ENCODE measurements around the gene MAEA. TPM values are rescaled to one million over a fixed set of nuclear protein-coding genes. Genes with fewer than 3 reads are reported as not detected.

Gene MAEA
- total RNA-seq, 2 donors from 2014 or later = 46.9 to 75.8 TPM

GRCh38 chr4:1337951-1338751 lies 48.5 kb downstream of the MAEA start:
- H3K9me3 ChIP-seq (ENCODE audit: control insufficient read depth, low read length, poor library complexity, severe bottlenecking) = no peaks in the 10 kb centered on the region
- Mint-ChIP-seq H3K27ac (peak overlapping the region; percentile 75), H3K36me3 (ENCODE audit: low read depth) (peaks cover 11% of the 10 kb centered on the region), H3K27me3 (no peaks in the 10 kb centered on the region), H3K4me3 (no peak overlapping the region), H3K4me1 (peaks cover 2% of the 10 kb centered on the region)
- no peak for DNase-seq
- ATAC-seq = no peak

- H3K27me3 Mint-ChIP-seq = no peaks in the 10 kb centered on the region
- no peak for DNase-seq
- H3K36me3 Mint-ChIP-seq (ENCODE audit: low read depth) = peaks cover 11% of the 10 kb centered on the region
- no peaks in the 10 kb centered on the region for H3K9me3 ChIP-seq (ENCODE audit: control insufficient read depth, low read length, poor library complexity, severe bottlenecking)
- no peak for ATAC-seq
- H3K4me1 Mint-ChIP-seq = peaks cover 2% of the 10 kb centered on the region
- H3K4me3 Mint-ChIP-seq = no peak overlapping the region
- H3K27ac Mint-ChIP-seq = no peak overlapping the region
Measured at GRCh38 chr4:1338752-1339414, 49.2 kb downstream of the MAEA start.

- no peak overlapping the region for H3K27ac Mint-ChIP-seq
- ATAC-seq (no peak), DNase-seq (no peak)
- no peaks in the 10 kb centered on the region for H3K27me3 Mint-ChIP-seq
- no peak overlapping the region for H3K4me3 Mint-ChIP-seq
- no peaks in the 10 kb centered on the region for H3K9me3 ChIP-seq (ENCODE audit: control insufficient read depth, low read length, poor library complexity, severe bottlenecking)
- H3K4me1 Mint-ChIP-seq = peaks cover 5% of the 10 kb centered on the region
- H3K36me3 Mint-ChIP-seq (ENCODE audit: low read depth) = peaks cover 11% of the 10 kb centered on the region
Measured at GRCh38 chr4:1339489-1339888, 49.8 kb downstream of the MAEA start.

GRCh38 chr4:1340181-1340747 lies 50.6 kb downstream of the MAEA start:
- Mint-ChIP-seq H3K27ac (peak overlapping the region; percentile 63), H3K4me3 (peak overlapping the region; percentile 53), H3K36me3 (ENCODE audit: low read depth) (peaks cover 11% of the 10 kb centered on the region), H3K27me3 (no peaks in the 10 kb centered on the region), H3K4me1 (peaks cover 10% of the 10 kb centered on the region)
- ATAC-seq (no peak), DNase-seq (no peak)
- H3K9me3 ChIP-seq (ENCODE audit: control insufficient read depth, low read length, poor library complexity, severe bottlenecking) = no peaks in the 10 kb centered on the region

- peak overlapping the region; percentile 53 for H3K4me3 Mint-ChIP-seq
- H3K36me3 Mint-ChIP-seq (ENCODE audit: low read depth) = peaks cover 11% of the 10 kb centered on the region
- H3K27me3 Mint-ChIP-seq = no peaks in the 10 kb centered on the region
- ATAC-seq = no peak
- peak overlapping the region; percentile 63 for H3K27ac Mint-ChIP-seq
- peaks cover 13% of the 10 kb centered on the region for H3K4me1 Mint-ChIP-seq
- no peaks in the 10 kb centered on the region for H3K9me3 ChIP-seq (ENCODE audit: control insufficient read depth, low read length, poor library complexity, severe bottlenecking)
- DNase-seq = no peak
Measured at GRCh38 chr4:1340861-1341260, 51.2 kb downstream of the MAEA start.

- ATAC-seq = no peak
- DNase-seq = no peak
- H3K27me3 Mint-ChIP-seq = no peaks in the 10 kb centered on the region
- peaks cover 11% of the 10 kb centered on the region for H3K36me3 Mint-ChIP-seq (ENCODE audit: low read depth)
- no peaks in the 10 kb centered on the region for H3K9me3 ChIP-seq (ENCODE audit: control insufficient read depth, low read length, poor library complexity, severe bottlenecking)
- H3K4me3 Mint-ChIP-seq = no peak overlapping the region
- peak overlapping the region; percentile 63 for H3K27ac Mint-ChIP-seq
- H3K4me1 Mint-ChIP-seq = peaks cover 14% of the 10 kb centered on the region
Measured at GRCh38 chr4:1342003-1342402, 52.3 kb downstream of the MAEA start.

- H3K9me3 ChIP-seq (ENCODE audit: control insufficient read depth, low read length, poor library complexity, severe bottlenecking) = no peaks in the 10 kb centered on the region
- ATAC-seq (no peak), DNase-seq (no peak)
- H3K36me3 Mint-ChIP-seq (ENCODE audit: low read depth) = peaks cover 2% of the 10 kb centered on the region
- H3K4me3 Mint-ChIP-seq = peak overlapping the region; percentile 71
- H3K27me3 Mint-ChIP-seq = no peaks in the 10 kb centered on the region
- peaks cover 20% of the 10 kb centered on the region for H3K4me1 Mint-ChIP-seq
- H3K27ac Mint-ChIP-seq = peak overlapping the region; percentile 92
Measured at GRCh38 chr4:1344696-1345095, 55.0 kb downstream of the MAEA start.

- peaks cover 26% of the 10 kb centered on the region for H3K4me1 Mint-ChIP-seq
- H3K27me3 Mint-ChIP-seq = no peaks in the 10 kb centered on the region
- ATAC-seq = peak; percentile 29
- peak overlapping the region; percentile 98 for H3K4me3 Mint-ChIP-seq
- DNase-seq = peak; percentile 33 to 37 (median 37)
- peak overlapping the region; percentile 92 for H3K27ac Mint-ChIP-seq
- no peaks in the 10 kb centered on the region for H3K36me3 Mint-ChIP-seq (ENCODE audit: low read depth)
- no peaks in the 10 kb centered on the region for H3K9me3 ChIP-seq (ENCODE audit: control insufficient read depth, low read length, poor library complexity, severe bottlenecking)
Measured at GRCh38 chr4:1345903-1346780, 56.5 kb downstream of the MAEA start.

- no peaks in the 10 kb centered on the region for H3K36me3 Mint-ChIP-seq (ENCODE audit: low read depth)
- peak; percentile 94 for ATAC-seq
- H3K27ac Mint-ChIP-seq = peak within 1 kb of the TSS; percentile 92
- peak within 1 kb of the TSS; percentile 98 for H3K4me3 Mint-ChIP-seq
- no peaks in the 10 kb centered on the region for H3K9me3 ChIP-seq (ENCODE audit: control insufficient read depth, low read length, poor library complexity, severe bottlenecking)
- no peaks in the 10 kb centered on the region for H3K27me3 Mint-ChIP-seq
- peak; percentile 100 for DNase-seq
- H3K4me1 Mint-ChIP-seq = peaks cover 29% of the 10 kb centered on the region
Measured at GRCh38 chr4:1346781-1347409, 57.2 kb downstream of the MAEA start, which contains the start of gene UVSSA. Gene UVSSA, plus strand, starts transcription at chr4:1347208. Its CDS starts 884 bp downstream, at chr4:1348092.

GRCh38 chr4:1347410-1347864 lies 57.7 kb downstream of the MAEA start:
- DNase-seq (peak in 1 of 3 donors; percentile 35), ATAC-seq (peak; percentile 4)
- Mint-ChIP-seq H3K27me3 (no peaks in the 10 kb centered on the region), H3K4me3 (peak overlapping the region; percentile 90), H3K27ac (peak overlapping the region; percentile 89), H3K4me1 (peaks cover 29% of the 10 kb centered on the region), H3K36me3 (ENCODE audit: low read depth) (no peaks in the 10 kb centered on the region)
- no peaks in the 10 kb centered on the region for H3K9me3 ChIP-seq (ENCODE audit: control insufficient read depth, low read length, poor library complexity, severe bottlenecking)

- no peaks in the 10 kb centered on the region for H3K9me3 ChIP-seq (ENCODE audit: control insufficient read depth, low read length, poor library complexity, severe bottlenecking)
- Mint-ChIP-seq H3K36me3 (ENCODE audit: low read depth) (no peaks in the 10 kb centered on the region), H3K4me3 (peak overlapping the region; percentile 90), H3K27me3 (no peaks in the 10 kb centered on the region), H3K27ac (peak overlapping the region; percentile 89), H3K4me1 (peaks cover 29% of the 10 kb centered on the region)
- ATAC-seq (no peak), DNase-seq (no peak)
Measured at GRCh38 chr4:1348014-1348513, 58.4 kb downstream of the MAEA start.

- Mint-ChIP-seq H3K4me3 (peak overlapping the region; percentile 53), H3K4me1 (peaks cover 29% of the 10 kb centered on the region), H3K36me3 (ENCODE audit: low read depth) (no peaks in the 10 kb centered on the region), H3K27ac (peak overlapping the region; percentile 89), H3K27me3 (no peaks in the 10 kb centered on the region)
- no peak for ATAC-seq
- no peaks in the 10 kb centered on the region for H3K9me3 ChIP-seq (ENCODE audit: control insufficient read depth, low read length, poor library complexity, severe bottlenecking)
- no peak for DNase-seq
Measured at GRCh38 chr4:1348746-1349145, 59.1 kb downstream of the MAEA start.

Measured in T-helper 17 cell (primary cell).